HepG2 (cell line): ENCODE measurements around the gene PLEKHG5. TPM values are rescaled to one million over a fixed set of nuclear protein-coding genes. Genes with fewer than 3 reads are reported as not detected.

ENCODE experiments used
- FOXK2 ChIP-seq: fragments of 450-650 bp; IDR thresholded peaks from 2 replicates; pipeline ENCODE4 v1.6.1; 2016
- GTF2F1 ChIP-seq: fragments of 150-350 bp; IDR thresholded peaks from 2 replicates; pipeline ENCODE4 v1.6.1; 2014; ENCODE audit warnings: low read length
- MAFG ChIP-seq: sonication (generic); formaldehyde crosslinking; IDR thresholded peaks from 2 replicates; pipeline ENCODE4 v1.5.1; 2020; ENCODE audit warnings: mild to moderate bottlenecking, missing genetic modification reagents
- NCOA5 ChIP-seq: sonication (generic); formaldehyde crosslinking; IDR thresholded peaks from 2 replicates; pipeline ENCODE4 v1.4.0; 2020; ENCODE audit warnings: missing genetic modification reagents
- NFIC ChIP-seq: IDR thresholded peaks from 2 replicates; pipeline ENCODE4 v1.6.1; 2012; ENCODE audit warnings: mild to moderate bottlenecking, low read length, inconsistent platforms
- PHB2 ChIP-seq: fragments of 450-650 bp; IDR thresholded peaks from 2 replicates; pipeline ENCODE4 v1.6.1; 2018; ENCODE audit not compliant: partially characterized antibody
- PHF20 ChIP-seq: sonication (generic); formaldehyde crosslinking; IDR thresholded peaks from 2 replicates; pipeline ENCODE4 v1.5.0; 2020; ENCODE audit warnings: mild to moderate bottlenecking, missing genetic modification reagents
- SAP130 ChIP-seq: IDR thresholded peaks from 2 replicates; pipeline ENCODE4 v1.6.1; 2016; ENCODE audit warnings: low read depth
- SETDB1 ChIP-seq: sonication (generic); formaldehyde crosslinking; IDR thresholded peaks from 2 replicates; pipeline ENCODE4 v1.5.1; 2020; ENCODE audit warnings: missing genetic modification reagents, mild to moderate bottlenecking, borderline replicate concordance
- SUZ12 ChIP-seq: fragments of 150-350 bp; IDR thresholded peaks from 2 replicates; pipeline ENCODE4 v1.6.1; 2014; ENCODE audit warnings: low read depth, low read length
- ZNF282 ChIP-seq: fragments of 450-650 bp; IDR thresholded peaks from 2 replicates; pipeline ENCODE4 v1.6.1; 2018; ENCODE audit not compliant: partially characterized antibody
- ZNF33A ChIP-seq: sonication (generic); formaldehyde crosslinking; IDR thresholded peaks from 2 replicates; pipeline ENCODE4 v1.5.1; 2020; ENCODE audit warnings: missing genetic modification reagents, mild to moderate bottlenecking, moderate library complexity, borderline replicate concordance
- ZNF563 ChIP-seq: sonication (generic); formaldehyde crosslinking; IDR thresholded peaks from 2 replicates; pipeline ENCODE4 v1.8.0; 2022; ENCODE audit warnings: mild to moderate bottlenecking, moderate library complexity, missing genetic modification reagents
- ZNF766 ChIP-seq: sonication (generic); formaldehyde crosslinking; IDR thresholded peaks from 2 replicates; pipeline ENCODE4 v1.5.0; 2020; ENCODE audit warnings: missing genetic modification reagents, borderline replicate concordance
- ZNF768 ChIP-seq: sonication (generic); formaldehyde crosslinking; IDR thresholded peaks from 2 replicates; pipeline ENCODE4 v1.4.0; 2020; ENCODE audit warnings: missing genetic modification reagents
- ZSCAN30 ChIP-seq: sonication (generic); formaldehyde crosslinking; IDR thresholded peaks from 2 replicates; pipeline ENCODE4 v1.5.0; 2020; ENCODE audit warnings: mild to moderate bottlenecking, missing genetic modification reagents
- polyA plus RNA-seq, 8 experiments: library from polyadenylated mRNA; depleted of rRNA in 3 of 8; stranded (reverse) in 7 of 8; unstranded in 1 of 8; fragments of >200 nt; fragmentation: Illumina TruSeq in 4 of 8; extraction: Trizol in 4 of 8; gene quantifications; 2 replicates each; pipeline versions ENCODE4 v1.2.1 to v1.2.3, GENCODE V29; 2011 to 2016; ENCODE audit warnings: low read depth in 4 of 8, missing spikeins in 1 of 8, mixed read lengths in 1 of 8; ENCODE audit not compliant: insufficient read depth in 1 of 8
- total RNA-seq, 5 experiments: library from RNA; depleted of rRNA; stranded (reverse); fragments of >200 nt; fragmentation: Illumina TruSeq; extraction: Trizol; gene quantifications; 2 replicates each; pipeline ENCODE4 v1.2.3, GENCODE V29; 2016; ENCODE audit warnings: low read depth in 1 of 5
- TF ChIP-seq, protein P1 (sequence below): IDR thresholded peaks from 2 replicates; pipeline ENCODE4 v1.6.1; 2016
- TF ChIP-seq, protein P2 (sequence below): sonication (generic); formaldehyde crosslinking; IDR thresholded peaks from 2 replicates; pipeline ENCODE4 v1.8.0; 2022; ENCODE audit warnings: mild to moderate bottlenecking, missing genetic modification reagents; ENCODE audit not compliant: insufficient replicate concordance
- TF ChIP-seq, protein P3 (sequence below): sonication (generic); formaldehyde crosslinking; IDR thresholded peaks from 2 replicates; pipeline ENCODE4 v1.4.0; 2020; ENCODE audit warnings: missing genetic modification reagents; ENCODE audit errors: not compliant biosample characterization
- TF ChIP-seq, protein P4 (sequence below): sonication (generic); formaldehyde crosslinking; IDR thresholded peaks from 2 replicates; pipeline ENCODE4 v1.5.0; 2020; ENCODE audit warnings: missing genetic modification reagents
- TF ChIP-seq, protein P5 (sequence below): fragments of 450-650 bp; IDR thresholded peaks from 2 replicates; pipeline ENCODE4 v1.6.1; 2016
- TF ChIP-seq, protein P6 (sequence below): IDR thresholded peaks from 2 replicates; pipeline ENCODE4 v1.6.1; 2016; ENCODE audit warnings: low read depth, control low read depth
- TF ChIP-seq, protein P7 (sequence below): fragments of 450-650 bp; IDR thresholded peaks from 2 replicates; pipeline ENCODE4 v1.6.1; 2017

The PLEKHG5 gene
- total and polyA plus RNA-seq, 2 of the 13 experiments (the other 11 are each of a cell fraction or from before 2014, with no cell fraction given): 1.9 to 3.5 TPM

DNA sequence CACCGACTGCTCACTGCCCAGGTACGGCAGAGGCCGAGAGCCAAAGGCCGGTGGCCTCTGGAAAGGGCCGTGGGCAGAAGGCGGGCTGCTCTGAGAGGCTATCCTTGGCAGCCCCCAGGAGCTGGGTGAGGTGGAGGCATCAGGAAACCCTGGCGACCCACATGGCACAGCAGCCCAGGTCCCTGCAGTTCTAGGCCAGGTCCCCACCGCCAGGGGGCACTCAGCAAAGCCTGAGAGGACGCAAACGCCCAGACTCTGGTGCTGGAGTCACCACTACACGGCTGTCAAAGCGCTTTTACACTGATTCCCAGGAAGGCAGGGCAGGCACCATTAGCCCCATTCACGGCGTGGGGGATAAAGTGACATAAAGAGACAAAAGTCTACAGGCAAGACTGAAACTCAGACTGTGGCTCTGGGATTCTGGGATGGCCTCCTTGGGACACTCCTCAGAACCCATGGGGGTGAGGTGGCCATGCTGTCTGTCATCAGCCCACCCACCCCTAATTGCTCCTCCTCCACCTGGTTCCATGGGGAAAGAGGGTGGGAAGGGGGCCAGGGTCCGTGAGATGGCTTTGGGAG lies 4.9 kb downstream of the PLEKHG5 start (continued):
- TF ChIP-seq, protein P1, sequence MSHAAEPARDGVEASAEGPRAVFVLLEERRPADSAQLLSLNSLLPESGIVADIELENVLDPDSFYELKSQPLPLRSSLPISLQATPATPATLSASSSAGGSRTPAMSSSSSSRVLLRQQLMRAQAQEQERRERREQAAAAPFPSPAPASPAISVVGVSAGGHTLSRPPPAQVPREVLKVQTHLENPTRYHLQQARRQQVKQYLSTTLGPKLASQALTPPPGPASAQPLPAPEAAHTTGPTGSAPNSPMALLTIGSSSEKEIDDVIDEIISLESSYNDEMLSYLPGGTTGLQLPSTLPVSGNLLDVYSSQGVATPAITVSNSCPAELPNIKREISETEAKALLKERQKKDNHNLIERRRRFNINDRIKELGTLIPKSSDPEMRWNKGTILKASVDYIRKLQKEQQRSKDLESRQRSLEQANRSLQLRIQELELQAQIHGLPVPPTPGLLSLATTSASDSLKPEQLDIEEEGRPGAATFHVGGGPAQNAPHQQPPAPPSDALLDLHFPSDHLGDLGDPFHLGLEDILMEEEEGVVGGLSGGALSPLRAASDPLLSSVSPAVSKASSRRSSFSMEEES (CRISPR knock-in tag): no peak
- TF ChIP-seq, protein P2, sequence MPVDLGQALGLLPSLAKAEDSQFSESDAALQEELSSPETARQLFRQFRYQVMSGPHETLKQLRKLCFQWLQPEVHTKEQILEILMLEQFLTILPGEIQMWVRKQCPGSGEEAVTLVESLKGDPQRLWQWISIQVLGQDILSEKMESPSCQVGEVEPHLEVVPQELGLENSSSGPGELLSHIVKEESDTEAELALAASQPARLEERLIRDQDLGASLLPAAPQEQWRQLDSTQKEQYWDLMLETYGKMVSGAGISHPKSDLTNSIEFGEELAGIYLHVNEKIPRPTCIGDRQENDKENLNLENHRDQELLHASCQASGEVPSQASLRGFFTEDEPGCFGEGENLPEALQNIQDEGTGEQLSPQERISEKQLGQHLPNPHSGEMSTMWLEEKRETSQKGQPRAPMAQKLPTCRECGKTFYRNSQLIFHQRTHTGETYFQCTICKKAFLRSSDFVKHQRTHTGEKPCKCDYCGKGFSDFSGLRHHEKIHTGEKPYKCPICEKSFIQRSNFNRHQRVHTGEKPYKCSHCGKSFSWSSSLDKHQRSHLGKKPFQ (CRISPR knock-in tag): no peak
- TF ChIP-seq, protein P3, sequence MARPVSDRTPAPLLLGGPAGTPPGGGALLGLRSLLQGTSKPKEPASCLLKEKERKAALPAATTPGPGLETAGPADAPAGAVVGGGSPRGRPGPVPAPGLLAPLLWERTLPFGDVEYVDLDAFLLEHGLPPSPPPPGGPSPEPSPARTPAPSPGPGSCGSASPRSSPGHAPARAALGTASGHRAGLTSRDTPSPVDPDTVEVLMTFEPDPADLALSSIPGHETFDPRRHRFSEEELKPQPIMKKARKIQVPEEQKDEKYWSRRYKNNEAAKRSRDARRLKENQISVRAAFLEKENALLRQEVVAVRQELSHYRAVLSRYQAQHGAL (CRISPR knock-in tag): no peak
- peak; percentile 42; the same call in 1 of the 2 replicates for TF ChIP-seq ZNF768
- TF ChIP-seq PHB2: no peak
- no peak for TF ChIP-seq MAFG (CRISPR knock-in tag)
- no peak for TF ChIP-seq ZNF282
- TF ChIP-seq SUZ12: no peak
- no peak for TF ChIP-seq ZNF33A (CRISPR knock-in tag)
- no peak for TF ChIP-seq FOXK2
- no peak for TF ChIP-seq GTF2F1
- TF ChIP-seq, protein P4, sequence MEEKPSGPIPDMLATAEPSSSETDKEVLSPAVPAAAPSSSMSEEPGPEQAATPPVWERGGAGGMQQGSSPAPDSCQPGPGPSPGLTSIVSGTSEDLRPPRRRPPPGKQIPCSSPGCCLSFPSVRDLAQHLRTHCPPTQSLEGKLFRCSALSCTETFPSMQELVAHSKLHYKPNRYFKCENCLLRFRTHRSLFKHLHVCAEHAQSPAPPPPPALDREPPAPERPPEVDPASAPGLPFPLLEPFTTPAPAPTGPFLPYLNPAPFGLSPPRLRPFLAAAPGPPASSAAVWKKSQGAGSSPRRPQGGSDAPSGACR (CRISPR knock-in tag): no peak
- TF ChIP-seq NFIC: no peak
- no peak for TF ChIP-seq ZNF766 (CRISPR knock-in tag)
- no peak for TF ChIP-seq ZSCAN30 (CRISPR knock-in tag)
- TF ChIP-seq SETDB1 (CRISPR knock-in tag): no peak
- TF ChIP-seq PHF20 (CRISPR knock-in tag): no peak
- no peak for TF ChIP-seq ZNF563 (CRISPR knock-in tag)
- TF ChIP-seq, protein P5, sequence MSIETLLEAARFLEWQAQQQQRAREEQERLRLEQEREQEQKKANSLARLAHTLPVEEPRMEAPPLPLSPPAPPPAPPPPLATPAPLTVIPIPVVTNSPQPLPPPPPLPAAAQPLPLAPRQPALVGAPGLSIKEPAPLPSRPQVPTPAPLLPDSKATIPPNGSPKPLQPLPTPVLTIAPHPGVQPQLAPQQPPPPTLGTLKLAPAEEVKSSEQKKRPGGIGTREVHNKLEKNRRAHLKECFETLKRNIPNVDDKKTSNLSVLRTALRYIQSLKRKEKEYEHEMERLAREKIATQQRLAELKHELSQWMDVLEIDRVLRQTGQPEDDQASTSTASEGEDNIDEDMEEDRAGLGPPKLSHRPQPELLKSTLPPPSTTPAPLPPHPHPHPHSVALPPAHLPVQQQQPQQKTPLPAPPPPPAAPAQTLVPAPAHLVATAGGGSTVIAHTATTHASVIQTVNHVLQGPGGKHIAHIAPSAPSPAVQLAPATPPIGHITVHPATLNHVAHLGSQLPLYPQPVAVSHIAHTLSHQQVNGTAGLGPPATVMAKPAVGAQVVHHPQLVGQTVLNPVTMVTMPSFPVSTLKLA: no peak
- TF ChIP-seq, protein P6, sequence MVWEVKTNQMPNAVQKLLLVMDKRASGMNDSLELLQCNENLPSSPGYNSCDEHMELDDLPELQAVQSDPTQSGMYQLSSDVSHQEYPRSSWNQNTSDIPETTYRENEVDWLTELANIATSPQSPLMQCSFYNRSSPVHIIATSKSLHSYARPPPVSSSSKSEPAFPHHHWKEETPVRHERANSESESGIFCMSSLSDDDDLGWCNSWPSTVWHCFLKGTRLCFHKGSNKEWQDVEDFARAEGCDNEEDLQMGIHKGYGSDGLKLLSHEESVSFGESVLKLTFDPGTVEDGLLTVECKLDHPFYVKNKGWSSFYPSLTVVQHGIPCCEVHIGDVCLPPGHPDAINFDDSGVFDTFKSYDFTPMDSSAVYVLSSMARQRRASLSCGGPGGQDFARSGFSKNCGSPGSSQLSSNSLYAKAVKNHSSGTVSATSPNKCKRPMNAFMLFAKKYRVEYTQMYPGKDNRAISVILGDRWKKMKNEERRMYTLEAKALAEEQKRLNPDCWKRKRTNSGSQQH (CRISPR knock-in tag): no peak
- TF ChIP-seq, protein P7, sequence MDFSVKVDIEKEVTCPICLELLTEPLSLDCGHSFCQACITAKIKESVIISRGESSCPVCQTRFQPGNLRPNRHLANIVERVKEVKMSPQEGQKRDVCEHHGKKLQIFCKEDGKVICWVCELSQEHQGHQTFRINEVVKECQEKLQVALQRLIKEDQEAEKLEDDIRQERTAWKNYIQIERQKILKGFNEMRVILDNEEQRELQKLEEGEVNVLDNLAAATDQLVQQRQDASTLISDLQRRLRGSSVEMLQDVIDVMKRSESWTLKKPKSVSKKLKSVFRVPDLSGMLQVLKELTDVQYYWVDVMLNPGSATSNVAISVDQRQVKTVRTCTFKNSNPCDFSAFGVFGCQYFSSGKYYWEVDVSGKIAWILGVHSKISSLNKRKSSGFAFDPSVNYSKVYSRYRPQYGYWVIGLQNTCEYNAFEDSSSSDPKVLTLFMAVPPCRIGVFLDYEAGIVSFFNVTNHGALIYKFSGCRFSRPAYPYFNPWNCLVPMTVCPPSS: no peak
- TF ChIP-seq NCOA5 (CRISPR knock-in tag): no peak
- TF ChIP-seq SAP130 (CRISPR knock-in tag): peak; percentile 55
